GM21367 (cell line): ENCODE results near the gene NAA25.
"Not testable (repeated sequence)": the region's sequence is repeated elsewhere in the genome, so short reads cannot be mapped to it uniquely, and the experiment has no call there.

Experiments
- ATAC-seq: cut with Tn5 transposase; IDR thresholded peaks from one replicate; pipeline ENCODE4 v1.9.1; 2021; ENCODE audit not compliant: unreplicated experiment

NAA25 gene

DNA sequence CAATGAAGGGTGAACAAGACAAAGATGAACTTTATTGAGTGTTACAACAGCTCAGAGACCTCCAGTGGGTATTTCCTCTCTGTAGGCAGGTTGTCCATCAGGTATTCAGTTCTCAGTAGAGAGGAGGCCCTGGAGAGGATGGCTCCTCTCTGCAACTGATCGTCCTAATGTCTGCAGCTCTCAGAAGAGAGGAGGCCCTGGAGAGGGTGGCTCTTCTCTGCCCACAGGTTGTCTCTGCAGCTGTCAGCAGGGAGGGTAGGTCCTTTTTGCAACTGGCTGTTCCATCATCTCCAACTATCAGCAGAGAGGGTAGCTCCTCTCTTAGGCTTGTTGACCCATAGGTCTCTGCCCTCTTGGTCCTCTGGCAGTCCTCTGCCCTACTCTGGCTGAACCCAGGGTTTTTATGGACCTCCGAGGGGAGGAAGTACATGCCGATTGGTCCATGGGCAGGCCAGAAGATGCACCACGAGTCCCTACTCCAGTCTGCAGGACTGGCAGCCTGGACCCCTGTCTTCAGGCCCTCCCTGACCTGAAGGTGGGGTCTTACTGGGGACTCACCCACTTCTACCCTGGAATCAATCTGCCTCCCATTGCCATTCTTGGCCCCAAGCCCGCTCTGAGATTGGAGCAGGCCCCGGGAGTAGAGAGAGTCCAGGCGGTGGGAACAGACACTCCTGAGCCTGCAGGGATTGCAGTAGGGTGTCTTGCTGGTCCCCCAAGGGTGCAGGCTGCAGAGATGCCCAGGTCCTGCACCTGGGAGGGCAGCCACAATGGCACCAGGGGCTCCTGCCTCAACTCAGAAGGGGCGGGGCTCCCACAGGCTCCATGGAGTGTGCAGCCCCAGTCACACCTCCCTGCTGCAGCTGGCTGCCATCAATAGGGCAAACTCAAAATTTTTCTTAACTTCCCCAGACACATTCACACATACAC is 97.9 kb downstream of the NAA25 start:
- no peak for ATAC-seq

DNA sequence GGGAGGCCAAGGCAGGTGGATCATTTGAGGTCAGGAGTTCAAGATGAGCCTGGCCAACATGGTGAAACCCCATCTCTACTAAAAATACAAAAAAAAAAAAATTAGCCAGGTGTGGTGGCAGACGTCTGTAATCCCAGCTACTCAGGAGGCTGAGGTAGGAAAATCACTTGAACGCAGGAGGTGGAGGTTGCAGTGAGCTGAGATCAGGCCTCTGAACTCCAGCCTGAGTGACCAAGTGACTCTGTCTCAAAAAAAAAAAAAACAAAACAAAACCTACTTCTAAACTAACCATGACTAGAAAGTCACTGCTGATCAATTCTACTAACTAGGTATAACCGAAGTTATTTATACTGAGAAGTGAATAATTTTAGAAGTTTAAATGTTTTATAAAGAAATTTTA is 99.0 kb downstream of the NAA25 start:
- not testable (repeated sequence) for ATAC-seq

- ATAC-seq = no peak
Observed at GRCh38 chr12:112008918-112009317, 99.7 kb downstream of the NAA25 start.

GRCh38 chr12:112007945-112008344 is 100.6 kb downstream of the NAA25 start:
- ATAC-seq = no peak

DNA sequence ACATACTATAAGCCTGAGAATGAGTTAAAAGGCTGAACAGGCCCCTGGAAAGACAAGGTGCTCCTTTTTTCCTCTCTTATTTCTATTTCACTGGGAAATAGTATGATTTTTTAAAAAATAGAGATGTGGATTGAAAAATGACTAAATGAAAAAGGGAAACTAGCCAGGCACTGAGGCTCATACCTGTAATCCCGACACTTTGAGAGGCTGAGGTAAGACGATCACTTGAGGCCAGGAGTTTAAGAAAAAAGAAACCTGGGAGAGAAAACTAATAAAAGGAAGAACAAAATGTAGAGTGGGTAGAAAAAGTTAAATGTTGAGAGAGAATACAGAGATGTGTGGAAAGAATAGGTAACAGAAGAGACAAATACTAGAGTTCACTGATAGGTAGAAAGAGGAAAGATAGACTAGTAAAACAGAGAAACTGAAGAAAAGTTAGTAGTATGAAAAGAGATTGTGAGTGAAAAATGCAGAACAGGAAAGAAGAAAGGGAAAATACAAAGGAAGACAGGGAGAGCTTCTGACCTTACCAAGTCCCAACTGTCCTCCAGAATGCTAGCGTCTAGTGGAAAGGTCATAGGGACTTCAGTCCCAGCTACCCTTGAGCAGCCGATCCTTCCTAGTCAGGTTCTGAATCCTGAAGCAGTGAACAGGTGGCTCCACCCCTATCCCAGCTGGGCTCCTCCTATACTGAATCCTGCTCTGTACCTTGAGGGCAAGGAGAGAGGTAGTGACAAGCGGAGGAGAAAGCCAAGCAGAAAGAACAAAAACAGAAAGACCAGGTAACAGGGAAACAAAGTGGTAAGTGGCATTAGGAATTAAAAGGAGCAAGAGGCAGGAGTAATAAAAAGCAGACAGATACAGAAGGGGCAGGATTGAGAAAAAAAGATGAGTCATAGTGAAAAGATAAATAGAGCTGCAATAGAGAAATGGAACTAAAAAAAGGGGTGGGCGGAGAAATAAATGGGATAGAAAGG is 102.9 kb downstream of the NAA25 start:
- ATAC-seq = no peak

GRCh38 chr12:112004041-112004440 is 104.5 kb downstream of the NAA25 start:
- ATAC-seq = no peak

- no peak for ATAC-seq
Observed at GRCh38 chr12:112001576-112001975, 107.0 kb downstream of the NAA25 start.

DNA sequence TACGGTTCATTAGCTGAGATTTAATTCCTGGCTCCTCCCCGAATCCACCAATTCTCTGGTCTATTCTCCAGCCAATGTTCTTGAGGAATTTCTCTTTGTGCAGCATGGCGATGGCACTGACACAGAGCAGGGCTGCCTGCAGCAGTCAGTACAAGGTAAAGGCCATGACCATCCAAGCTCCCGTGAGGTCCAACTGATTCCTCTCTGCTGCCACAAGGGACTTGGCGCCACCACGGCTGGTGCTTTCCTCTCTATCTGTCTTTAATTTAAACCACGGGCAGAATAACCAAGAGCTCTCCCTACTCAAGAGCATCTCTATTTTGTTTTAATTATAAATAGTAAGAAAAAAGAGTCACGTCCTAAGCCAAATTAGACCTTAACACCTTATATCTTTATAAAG is 107.8 kb downstream of the NAA25 start:
- ATAC-seq = no peak

DNA sequence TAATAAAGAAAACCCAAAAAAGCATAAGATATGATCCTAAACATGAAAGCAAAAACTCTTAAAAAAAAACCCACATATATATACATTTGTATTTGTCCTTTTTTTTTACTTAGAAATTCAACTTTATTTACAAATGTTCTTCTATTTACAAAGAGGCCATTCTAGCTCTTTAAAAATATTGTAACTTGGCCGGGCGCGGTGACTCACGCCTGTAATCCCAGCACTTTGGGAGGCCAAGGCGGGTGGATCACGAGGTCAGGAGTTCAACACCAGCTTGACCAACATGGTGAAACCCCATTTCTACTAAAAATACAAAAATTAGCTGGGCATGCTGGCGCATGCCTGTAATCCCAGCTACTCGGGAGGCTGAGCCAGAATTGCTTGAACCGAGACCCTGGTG is 109.5 kb downstream of the NAA25 start:
- not testable (repeated sequence) for ATAC-seq

DNA sequence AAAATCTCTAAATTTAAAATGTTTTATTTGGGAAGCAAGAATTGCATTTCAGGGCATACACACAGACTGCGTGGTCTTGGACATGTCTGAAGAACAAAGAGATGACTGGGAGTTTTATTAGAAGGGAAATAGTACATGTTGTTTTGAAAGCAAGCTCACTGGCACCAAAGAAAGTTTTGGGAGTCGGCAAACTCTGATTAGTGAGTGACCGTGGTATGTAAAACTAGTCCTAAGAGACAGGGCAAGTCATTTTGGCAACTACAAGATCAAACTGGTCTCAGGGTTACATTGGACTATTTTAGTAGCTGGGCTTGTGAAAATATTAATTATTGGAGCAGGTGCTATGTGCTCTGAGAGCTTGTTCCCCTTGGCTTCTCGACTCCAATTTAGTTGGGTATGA is 110.6 kb downstream of the NAA25 start:
- no peak for ATAC-seq

DNA sequence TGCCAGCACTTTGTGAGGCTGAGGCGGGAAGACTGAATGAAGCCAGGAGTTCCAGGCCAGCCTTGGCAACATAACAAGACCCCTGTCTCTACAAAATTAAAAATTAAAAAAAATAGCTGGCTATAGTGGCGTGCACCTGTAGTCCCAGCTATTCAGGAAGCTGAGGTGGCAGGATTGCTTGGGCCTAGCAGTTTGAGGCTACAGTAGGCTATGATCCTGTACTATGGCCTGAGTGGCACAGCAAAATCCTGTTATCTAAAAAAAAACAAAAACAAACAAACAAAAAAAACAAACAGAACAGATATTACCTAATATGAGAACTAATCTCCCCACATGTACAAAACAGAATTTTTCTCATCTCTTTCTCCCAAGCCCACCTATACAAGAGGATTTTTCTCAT is 111.3 kb downstream of the NAA25 start:
- no peak for ATAC-seq

- ATAC-seq = no peak
Observed at GRCh38 chr12:111995782-111996480, 112.7 kb downstream of the NAA25 start.

GRCh38 chr12:111994211-111995111 is 114.1 kb downstream of the NAA25 start:
- ATAC-seq = not testable (repeated sequence)

DNA sequence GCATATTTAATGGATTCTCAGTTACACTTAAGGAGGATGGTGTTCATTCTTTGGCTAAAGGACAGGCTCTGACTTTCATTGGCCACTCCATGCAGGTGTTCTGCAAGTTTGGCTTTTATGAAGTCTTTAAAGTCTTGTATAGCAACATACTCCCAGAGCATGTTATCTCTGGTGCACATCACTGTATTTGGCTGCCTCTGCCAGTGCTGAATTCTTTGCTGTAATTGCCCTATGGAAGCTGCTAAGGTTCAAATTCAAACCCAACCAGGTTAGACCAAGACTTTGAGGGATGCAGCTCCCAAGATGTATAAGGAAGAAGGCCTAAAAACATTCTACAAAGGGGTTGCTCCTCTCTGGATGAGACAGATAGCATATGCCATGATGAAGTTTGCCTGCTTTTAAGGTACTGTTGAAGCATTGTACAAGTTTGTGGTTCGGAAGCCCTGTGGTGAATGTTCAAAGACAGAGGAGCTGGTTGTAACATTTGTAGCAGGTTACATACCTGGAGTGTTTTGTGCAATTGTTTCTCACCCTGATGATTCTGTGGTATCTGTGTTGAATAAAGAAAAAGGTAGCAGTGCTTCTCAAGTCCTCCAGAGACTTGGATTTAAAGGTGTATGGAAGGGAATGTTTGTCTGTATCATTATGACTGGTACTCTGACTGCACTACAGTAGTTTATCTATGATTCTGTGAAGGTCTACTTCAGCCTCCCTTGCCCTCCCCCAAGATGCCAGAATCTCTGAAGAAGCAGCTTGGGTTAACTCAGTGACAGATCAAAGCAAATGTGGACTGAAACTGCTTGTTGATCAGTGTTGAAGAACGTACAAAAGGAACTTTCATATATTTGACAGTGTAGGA is 115.1 kb downstream of the NAA25 start:
- ATAC-seq = no peak

DNA sequence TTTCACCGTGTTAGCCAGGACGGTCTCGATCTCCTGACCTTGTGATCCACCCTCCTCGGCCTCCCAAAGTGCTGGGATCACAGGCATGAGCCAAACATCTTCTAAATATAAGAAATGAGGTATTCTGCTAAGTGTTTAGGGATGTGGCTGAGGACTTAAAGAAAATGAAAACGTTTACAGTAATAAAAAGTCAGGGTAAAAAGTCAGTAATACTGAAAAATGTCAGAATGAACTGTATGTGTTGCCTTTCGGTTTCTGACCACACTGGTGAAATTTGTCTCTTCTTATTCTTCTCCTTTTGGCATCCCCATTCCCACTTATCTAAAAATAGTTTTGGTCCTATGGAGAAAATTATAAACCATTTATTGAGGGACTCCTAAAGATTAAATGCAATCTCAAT is 116.1 kb downstream of the NAA25 start:
- ATAC-seq = no peak

DNA sequence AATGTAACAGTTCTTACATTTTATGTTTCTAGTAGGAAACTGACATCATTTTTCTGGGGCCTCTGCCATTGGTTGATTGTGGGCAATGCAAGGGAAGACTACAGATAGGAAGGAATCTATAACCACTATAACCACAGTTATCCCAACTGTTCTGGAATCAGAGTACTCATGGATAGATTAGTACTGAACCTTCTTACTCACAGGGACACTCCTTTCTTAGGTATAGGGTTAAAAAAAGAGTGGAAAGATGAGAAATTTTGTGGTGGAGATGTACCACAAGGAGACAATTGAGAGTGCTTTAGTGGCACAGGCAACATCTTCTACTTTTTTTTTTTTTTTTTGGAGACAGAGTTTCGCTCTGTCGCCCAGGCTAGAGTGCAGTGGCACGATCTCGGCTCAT is 116.6 kb downstream of the NAA25 start:
- ATAC-seq = no peak

GRCh38 chr12:111991535-111991934 is 117.0 kb downstream of the NAA25 start:
- no peak for ATAC-seq

- no peak for ATAC-seq
Observed at GRCh38 chr12:111984820-111985219, 123.8 kb downstream of the NAA25 start.

- no peak for ATAC-seq
Observed at GRCh38 chr12:111981987-111982386, 126.6 kb downstream of the NAA25 start.
